GM18861 (cell line): ENCODE results near the gene TTC39C.
"Not testable (repeated sequence)": the region's sequence is repeated elsewhere in the genome, so short reads cannot be mapped to it uniquely, and the experiment has no call there.

ENCODE experiments used
- ATAC-seq: cut with Tn5 transposase; IDR thresholded peaks from one replicate; pipeline ENCODE4 v1.9.1; 2021; ENCODE audit not compliant: unreplicated experiment

TTC39C gene

DNA sequence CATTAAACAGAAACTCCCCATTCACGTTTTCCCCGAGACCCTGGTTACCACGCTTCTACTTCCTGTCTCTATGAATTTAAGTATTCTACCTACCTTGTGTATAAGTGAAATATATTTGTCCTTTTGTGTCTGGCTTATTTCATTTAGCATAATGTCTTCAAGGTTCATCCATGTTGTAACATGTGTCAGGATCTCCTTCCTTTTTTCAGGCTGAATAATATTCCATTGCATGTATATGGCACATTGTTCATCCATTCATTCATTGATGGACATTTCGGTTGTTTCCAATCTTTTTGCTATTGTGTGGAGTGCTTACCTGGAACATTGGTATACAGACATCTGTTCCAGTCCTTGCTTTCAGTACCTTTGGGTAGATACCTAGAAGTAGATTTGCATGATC lies 106.1 kb downstream of the TTC39C start:
- ATAC-seq, result no peak

DNA sequence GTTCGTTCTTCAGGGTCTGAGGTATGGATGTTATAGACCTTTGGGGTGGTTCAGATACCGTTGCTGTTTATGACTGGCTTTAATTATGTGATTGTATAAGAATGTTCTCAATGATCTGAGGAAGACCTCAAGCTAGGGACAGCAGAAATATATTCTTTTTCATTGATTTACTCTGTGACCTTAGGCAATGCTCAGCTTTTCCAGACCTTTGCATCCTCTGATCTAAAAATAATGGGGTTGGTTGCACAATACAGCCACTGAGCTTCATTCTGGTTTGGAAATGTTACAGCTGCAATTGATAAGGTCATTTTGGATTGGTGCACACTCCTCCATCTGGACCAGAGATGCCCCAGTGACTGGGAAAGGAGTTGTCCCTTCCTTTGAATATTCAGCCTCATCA lies 107.1 kb downstream of the TTC39C start:
- ATAC-seq, result no peak

DNA sequence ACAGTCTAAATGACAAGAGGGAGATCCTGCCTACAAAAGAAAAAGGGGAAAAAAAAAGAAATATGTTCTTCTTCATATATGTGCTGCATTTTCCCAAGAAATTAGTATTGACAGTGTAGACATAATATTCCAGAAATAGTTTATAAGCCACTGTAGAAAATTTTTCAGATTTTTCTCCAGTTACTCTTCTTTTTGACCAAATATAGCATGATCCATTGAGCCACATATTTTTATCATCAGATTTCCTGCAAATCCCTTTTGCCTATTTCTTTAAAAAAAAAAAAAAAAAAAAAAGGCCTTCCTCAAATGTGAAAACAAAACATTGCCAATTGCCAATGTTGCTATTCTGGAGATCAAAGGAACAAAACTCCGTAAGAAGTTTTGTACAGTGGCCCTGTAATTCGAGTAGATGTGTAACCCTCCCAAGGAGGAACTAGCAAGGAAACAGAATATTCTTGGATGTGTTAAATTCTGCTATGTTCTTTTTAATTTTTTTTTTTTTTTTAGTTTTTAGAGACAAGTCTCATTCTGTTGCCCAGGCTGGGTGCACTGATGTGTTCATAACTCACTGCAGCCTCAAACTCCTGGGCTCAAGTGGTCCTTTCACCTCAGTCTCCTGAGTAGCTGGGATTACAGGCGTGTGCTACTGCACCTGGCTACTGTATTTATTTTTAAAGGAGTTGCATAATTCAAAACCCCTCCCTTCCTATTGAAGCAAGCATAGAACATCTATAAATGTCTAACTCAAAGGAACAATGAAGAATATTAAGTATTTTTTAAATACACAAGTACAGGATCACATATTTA lies 111.8 kb downstream of the TTC39C start:
- ATAC-seq, result no peak

DNA sequence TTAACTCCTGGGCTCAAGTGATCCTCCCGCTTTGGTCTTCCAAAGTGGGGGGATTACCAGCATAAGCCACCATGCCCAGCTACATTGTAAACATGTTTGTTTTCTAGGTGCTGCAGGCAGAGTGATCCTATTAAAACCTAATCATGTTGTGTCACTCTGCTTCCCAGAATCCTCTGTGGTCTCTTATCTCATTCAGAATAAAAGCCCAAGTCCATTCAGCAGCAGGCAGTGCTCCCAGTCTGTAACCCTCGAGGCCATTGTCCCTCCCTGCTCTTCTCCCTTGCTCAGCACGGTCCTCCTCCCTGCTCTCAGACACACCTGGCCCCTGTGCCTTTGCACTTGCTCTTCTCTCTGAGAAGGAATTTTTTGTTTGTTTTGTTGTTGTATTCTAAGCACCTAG lies 113.2 kb downstream of the TTC39C start:
- no peak for ATAC-seq

DNA sequence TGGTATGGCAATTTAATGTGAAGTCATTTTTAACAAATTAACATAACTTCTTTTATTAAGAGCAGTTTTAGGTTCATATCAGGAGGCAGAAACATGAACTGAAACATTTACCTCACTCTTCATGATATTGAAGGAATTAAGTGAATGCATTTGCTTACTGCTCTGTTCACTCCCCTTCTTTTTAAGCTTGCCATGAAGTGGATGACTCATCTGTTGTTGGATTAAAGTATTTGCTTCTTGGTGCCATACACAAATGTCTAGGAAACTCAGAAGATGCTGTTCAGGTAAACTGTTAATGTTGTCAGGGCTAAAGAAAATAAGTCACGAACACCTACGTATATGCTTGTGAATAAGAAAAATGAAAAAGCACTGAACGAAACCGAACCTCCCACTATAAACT lies 114.1 kb downstream of the TTC39C start:
- no peak for ATAC-seq

DNA sequence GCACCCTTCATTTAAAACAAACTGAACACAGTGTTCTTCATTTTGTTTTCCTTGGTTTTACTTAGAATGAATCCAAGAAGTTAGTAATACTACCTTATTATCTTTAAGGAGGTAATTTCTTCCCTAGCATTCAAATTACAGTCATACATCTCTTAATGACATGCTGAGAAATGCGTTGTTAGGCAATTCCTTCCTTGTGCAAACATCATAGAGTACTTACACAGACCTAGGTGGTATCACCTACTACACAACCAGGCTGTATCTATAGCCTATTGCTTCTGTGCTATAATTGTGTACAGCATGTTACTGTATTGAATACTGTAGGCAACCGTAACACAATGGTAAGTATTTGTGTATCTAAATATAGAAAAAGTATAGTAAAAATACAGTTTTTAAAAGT lies 115.9 kb downstream of the TTC39C start:
- ATAC-seq, result no peak

DNA sequence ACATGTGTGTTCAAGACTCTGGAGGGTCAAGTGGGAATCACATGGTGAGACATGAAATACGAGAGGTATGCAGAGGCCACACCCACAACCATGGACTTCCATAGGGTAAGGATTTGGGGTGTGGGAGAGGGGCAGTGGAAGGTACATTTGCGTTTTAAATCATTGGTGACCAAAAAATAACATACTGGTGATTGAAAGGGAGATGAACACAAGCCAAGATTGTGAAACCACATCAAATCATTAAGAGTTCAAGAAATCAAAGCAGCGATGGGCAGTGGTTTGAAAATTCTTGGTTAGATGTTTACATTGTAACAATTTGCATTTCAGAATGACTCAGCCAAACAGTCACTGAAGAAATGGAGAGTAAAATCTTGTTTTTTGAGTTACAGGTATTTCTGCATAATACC lies 122.4 kb downstream of the TTC39C start:
- no peak for ATAC-seq

DNA sequence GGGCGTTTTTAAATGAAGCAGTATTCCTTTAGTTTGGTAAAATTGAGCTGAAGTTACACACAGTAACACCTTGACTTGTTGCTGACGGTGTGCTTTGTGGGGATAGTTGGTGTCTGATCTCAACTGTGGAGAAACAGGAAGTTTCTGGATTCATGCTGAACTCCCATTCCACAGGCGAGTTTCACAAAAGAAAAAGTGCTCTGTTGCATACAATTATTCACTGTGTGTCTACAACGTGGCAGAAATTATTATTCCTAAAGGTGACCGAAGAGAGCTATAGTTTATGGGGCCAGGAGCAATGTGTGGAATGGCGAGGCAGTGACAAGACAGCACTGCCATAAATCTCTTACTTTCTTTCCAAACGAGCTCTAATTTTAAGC lies 123.8 kb downstream of the TTC39C start:
- ATAC-seq, result no peak

DNA sequence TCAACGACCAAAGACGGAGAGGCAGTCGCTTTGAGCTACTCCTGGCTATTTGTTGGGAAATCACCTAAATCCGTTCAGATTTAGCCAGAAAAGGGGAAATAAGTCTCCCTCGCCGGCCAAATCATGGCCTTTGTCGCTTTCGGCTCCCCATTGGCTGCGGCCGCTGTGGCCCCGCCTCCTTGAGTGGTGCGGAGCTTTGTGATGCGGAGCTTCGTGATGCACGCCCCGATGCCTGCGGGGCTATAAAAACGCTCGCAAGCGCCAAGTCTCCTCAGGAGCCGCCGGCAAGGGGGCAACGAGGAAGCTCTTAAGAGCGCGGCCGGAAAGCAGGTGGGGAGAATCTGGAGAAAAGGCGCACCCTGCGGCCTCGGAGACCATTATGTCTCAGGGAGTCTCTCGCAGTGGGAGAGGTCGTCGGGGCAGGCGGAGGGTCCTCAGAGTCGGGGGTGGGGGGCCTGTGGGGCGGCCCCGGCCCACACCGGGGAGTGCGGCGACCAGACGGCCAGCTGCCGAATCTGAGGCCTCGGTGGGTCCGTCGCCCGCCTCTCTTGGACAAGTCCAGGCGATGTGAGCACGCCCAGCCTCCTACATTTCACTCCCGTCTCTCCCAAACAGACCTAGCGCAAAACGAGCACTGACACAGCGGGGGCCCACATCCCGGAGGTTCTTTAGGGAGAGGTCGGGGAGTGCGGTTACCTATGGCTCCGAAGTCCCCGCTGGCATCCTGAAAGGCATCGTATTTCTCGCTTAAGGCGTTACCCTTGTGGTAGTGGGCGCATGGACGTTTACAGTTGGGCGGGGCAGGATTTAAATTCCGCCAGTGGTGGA lies 124.4 kb downstream of the TTC39C start, which contains the start of gene CABYR:
TSS of gene CABYR (plus strand) at position 274 of the 828 bp plus-strand sequence. CDS start 4,053 bp downstream, outside the sequence.
- peak; percentile 90 for ATAC-seq

DNA sequence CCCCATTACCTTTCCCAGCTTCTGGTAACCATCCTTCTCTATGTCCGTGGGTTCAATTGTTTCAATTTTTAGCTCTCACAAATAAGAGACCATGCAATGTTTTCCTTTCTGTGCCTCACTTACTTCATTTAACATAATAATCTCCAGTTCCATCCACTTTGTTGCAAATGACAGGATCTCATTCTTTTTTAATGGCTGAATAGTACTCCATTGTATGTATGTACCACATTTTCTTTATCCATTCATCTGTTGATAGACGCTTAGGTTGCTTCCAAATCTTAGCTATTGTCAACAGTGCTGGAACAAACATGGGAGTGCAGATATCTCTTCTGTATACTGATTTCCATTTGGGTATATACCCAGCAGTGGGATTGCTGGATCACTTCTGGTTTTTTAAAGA lies 126.1 kb downstream of the TTC39C start:
- no peak for ATAC-seq

DNA sequence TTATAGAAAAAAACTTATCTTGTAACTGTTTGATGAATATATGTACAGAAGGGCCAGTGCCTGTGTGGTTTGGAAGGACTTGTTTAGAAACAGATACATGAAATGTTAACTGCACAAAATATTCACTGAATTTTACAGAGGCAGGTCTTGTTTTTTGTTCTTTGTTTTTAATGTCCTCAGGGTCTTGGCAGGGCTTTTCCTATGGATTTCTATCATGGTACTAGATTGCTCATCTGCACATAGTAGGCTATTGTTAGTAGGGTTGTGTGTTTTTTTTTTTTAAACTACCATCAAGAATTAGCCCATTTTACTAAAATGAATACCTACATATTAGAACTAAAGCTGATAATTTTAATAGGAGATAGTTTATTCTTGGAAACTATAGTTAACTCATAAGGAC lies 127.8 kb downstream of the TTC39C start:
- ATAC-seq, result no peak

DNA sequence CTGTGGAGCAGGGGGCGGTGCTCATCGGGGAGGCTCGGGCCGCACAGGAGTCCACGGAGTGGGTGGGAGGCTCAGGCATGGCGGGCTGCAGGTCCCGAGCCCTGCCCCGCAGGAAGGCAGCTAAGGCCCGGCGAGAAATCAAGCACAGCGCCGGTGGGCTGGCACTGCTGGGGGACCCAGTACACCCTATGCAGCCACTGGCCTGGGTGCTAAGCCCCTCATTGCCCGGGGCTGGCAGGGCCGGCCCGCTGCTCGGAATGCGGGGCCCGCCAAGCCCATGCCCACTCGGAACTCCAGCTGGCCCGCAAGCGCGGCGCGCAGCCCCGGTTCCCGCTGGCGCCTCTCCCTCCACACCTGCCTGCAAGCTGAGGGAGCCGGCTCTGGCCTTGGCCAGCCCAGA lies 135.0 kb downstream of the TTC39C start:
- ATAC-seq, result not testable (repeated sequence)

DNA sequence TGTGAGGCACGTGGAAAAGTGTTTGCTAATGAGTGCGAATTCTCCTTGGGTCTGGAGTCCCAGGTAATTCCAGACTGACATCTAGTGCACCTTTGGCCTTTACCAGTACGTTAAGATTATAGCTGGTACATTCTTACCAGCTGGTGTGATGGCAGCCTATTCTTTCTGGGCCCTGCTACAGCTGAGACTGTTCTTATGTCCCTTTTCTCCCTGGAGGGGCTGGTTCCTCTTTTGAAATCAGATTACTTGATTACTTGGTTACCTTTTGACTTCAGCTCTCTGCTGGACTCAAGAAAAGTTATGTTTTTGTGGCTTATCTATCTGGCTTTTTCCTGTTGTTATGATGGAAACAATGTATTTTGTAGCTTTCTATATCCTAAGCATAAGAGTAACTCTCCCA lies 138.8 kb downstream of the TTC39C start:
- ATAC-seq, result no peak

DNA sequence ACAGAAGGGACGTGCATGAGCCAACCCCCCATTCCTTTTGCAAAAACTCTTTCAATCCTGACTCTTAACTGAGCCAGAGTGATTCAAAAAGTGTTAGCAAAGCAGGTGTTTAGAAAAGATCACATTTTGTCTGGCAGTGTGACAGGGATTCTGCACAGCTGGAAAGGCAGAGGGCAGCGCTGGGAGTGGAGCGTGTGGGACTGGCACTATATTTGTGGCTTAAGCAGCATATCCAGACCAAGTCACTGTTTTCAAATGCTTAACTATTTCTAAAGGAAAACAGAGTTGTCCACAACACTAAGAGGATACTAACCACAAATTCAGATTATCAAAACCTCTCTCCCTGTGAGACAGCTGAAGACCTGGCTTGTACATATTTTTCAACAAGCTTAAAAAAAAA lies 143.3 kb downstream of the TTC39C start:
- no peak for ATAC-seq

DNA sequence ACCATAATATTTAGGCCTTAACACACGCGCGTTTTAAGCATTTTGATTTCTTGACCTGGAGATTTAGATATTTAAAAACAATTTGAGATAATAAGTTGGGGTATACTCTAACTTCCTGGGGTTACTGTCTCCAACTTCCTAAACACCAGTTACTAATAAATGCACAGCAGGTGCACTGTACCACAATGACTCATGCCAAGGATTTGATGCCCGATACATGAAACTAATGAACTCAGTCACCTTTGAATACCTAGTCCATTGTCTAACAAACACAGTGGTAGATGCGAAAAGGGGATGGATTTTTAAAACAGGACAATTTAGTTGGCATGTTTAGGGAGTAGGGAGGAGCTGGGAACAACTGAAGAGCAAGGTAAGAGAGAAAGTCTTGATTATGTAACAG lies 145.5 kb downstream of the TTC39C start:
- ATAC-seq, result no peak

DNA sequence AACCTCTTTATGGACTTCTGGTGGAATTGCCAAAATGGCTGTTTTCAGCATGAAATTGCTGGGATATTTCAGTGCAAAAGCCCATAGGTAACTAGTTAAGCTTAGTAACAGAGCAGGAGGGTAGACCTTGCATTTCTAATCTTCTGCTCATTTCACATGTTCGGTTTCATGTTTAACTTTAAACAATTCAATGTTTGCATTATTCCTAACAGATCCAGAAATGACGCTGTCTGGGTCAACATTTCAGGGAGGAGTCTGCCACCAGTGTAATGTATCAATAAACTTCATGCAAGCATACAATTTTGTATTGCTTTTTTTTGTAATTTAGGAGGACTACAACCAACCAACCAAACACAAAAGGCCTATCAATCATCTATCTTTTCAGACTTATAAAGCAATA lies 146.8 kb downstream of the TTC39C start:
- no peak for ATAC-seq

DNA sequence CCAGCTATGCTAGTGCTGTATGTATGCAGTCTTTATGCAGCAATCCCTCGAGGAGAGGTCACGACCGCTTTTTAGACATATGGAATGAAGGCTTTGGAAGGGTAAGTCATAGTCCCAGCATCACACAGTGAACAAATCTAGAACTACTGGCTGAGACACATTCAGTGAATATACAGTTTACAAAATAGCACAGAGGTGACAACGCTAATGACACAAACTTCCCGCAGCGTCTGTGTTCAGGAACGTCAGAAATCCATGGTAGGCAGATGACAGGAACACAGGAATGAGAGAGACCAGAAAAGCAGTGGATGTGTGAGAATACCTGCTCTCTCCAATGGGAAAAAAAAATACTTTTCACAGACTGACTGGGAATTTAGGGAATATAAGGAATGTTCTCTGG lies 153.9 kb downstream of the TTC39C start:
- ATAC-seq, result no peak

DNA sequence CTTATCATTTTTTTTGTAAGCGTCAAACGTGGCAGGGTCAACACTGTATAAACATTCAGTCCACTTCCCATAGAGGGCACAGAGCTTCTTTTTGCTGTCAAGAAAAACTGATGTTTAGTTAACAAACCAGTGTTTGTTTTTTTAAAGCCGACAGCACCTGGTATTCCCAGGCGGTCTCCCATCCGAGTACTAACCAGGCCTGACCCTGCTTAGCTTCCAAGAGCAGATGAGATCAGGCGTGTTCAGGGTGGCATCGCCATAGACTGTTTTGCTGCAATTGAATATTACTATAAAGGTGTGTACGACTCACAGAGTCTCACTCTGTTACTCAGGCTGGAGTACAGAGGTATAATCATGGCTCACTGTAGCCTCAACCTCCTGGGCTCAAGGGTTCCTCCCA lies 155.8 kb downstream of the TTC39C start:
- ATAC-seq, result no peak

DNA sequence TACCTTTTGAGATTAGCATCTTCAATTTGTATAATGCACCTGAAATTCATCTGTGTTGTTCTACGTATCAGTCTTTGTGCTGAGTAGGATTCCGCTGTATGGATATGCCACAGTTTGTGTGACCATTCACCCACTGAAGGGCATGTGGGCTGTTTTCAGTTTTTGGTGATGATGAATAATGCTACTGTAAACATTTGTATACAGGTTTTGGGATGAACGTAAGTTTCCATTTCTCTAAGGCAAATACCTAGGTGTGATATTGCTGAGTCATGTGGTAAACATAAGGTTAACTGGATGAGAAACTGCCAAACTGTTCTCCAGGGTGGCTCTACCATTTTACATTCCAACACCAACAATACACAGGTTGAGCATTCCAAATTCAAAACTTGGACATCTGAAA lies 159.4 kb downstream of the TTC39C start:
- no peak for ATAC-seq

DNA sequence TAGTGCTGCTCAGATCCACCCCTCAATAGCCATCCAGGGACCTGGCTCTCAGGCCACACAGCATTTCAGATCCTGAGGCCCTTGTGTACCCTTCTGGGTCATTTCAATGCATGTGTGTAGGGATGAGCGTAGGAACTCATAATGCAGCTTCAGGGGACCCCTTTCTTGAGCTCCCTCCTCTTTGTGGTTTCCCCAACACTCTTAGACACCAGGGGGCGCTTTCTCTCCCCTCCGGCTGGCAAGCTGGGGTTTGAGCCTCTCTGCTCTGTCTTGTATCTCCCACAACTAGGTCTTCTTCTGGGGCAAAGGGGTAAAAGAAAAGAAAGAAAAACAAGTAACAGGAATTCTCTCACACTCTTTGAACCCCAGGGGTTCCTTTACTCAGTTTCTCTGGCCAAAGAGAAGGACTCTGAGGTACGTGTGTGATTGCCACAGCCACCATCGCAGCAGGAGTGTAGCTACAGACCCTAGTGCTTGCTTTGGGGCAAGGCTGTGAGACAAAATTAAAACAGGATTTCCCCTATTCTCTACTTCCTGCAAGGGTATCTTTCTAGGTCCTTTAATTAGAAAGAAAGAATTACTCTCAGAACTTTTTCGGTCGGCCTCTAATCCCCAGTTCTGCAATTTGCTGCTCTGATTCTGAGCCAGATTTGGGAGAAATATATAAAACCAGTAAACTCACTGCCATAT lies 162.3 kb downstream of the TTC39C start:
- ATAC-seq, result peak; percentile 78

DNA sequence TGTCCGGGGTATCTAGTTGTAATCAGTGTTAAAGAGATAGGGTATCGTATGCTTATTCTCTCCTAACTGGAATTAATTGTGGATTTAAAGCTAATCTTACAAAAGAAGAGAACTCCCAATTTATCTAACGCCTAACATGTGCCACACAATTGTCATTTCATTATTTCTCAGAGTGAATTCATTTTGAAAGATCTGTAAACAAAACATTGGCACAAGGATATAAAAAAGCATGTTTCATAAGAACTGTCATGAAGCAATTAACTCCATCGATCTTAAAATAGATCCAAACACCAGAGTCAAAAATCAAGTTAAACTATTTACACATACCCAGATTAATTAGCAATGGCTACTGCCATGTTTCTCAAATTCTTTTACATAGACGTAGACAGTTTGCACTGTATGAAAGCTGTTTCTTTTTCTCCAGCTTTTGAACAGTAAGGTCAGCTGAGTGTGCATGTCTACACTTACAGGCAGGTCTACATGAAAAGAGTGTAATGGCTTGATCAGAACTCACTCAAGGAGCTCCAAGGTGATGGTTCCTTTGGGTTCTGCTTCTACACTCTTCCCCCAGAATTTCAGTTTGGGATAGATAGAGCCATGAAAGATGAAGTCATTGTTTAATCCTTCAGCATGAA lies 163.1 kb downstream of the TTC39C start:
- no peak for ATAC-seq
